ENCODE results near the gene CYTIP. TPM values are rescaled to one million over a fixed set of nuclear protein-coding genes. Genes with fewer than 3 reads are reported as not detected.
"Not testable (repeated sequence)": the region's sequence is repeated elsewhere in the genome, so short reads cannot be mapped to it uniquely, and the experiment has no call there.

The CYTIP gene
- total RNA-seq, 1 experiment from 2014 or later, result not detected

- in situ Hi-C loops (cut with HindIII; ENCODE audit: low sequenced_read_pairs), result no loop called here
- no peak for DNase-seq (ENCODE audit: low spot score)
These were observed 50.5 kb downstream of the CYTIP start for GRCh38 chr2:157393348-157393747.

- no peak for DNase-seq (ENCODE audit: low spot score)
- in situ Hi-C loops (cut with HindIII; ENCODE audit: low sequenced_read_pairs), result no loop called here
These were observed 55.1 kb downstream of the CYTIP start for GRCh38 chr2:157388827-157389226.

- DNase-seq (ENCODE audit: low spot score), result no peak
- in situ Hi-C loops (cut with HindIII; ENCODE audit: low sequenced_read_pairs), result no loop called here
These were observed 57.1 kb downstream of the CYTIP start for GRCh38 chr2:157386747-157387146.

GRCh38 chr2:157386247-157386646 lies 57.6 kb downstream of the CYTIP start:
- in situ Hi-C loops (cut with HindIII; ENCODE audit: low sequenced_read_pairs), result no loop called here
- DNase-seq (ENCODE audit: low spot score), result no peak

GRCh38 chr2:157377861-157378260 lies 66.0 kb downstream of the CYTIP start:
- in situ Hi-C loops (cut with HindIII; ENCODE audit: low sequenced_read_pairs), result no loop called here
- no peak for DNase-seq (ENCODE audit: low spot score)

GRCh38 chr2:157376041-157376440 lies 67.8 kb downstream of the CYTIP start:
- in situ Hi-C loops (cut with HindIII; ENCODE audit: low sequenced_read_pairs), result no loop called here
- DNase-seq (ENCODE audit: low spot score), result no peak

- in situ Hi-C loops (cut with HindIII; ENCODE audit: low sequenced_read_pairs), result no loop called here
- no peak for DNase-seq (ENCODE audit: low spot score)
These were observed 68.5 kb downstream of the CYTIP start for GRCh38 chr2:157375384-157375783.

- DNase-seq (ENCODE audit: low spot score); in situ Hi-C loops (cut with HindIII; ENCODE audit: low sequenced_read_pairs): not testable (repeated sequence)
These were observed 75.4 kb downstream of the CYTIP start for GRCh38 chr2:157368508-157368907.

GRCh38 chr2:157367704-157368103 lies 76.2 kb downstream of the CYTIP start:
- DNase-seq (ENCODE audit: low spot score), result no peak
- in situ Hi-C loops (cut with HindIII; ENCODE audit: low sequenced_read_pairs), result no loop called here

Other genes with a start within 250 kb of the CYTIP start
- gene GALNT5, start 186.4 kb downstream of the CYTIP start, total RNA-seq (2014; rRNA removed; shearing (Covaris generic)), result not detected in 2 replicates
- gene ERMN, start 118.3 kb downstream of the CYTIP start, total RNA-seq (2014; rRNA removed; shearing (Covaris generic)), result not detected in 2 replicates
- not detected in 2 replicates for gene ACVR1C, start 184.8 kb upstream of the CYTIP start, total RNA-seq (2014; rRNA removed; shearing (Covaris generic))